H1 (cell line): ENCODE data around the gene CALCR. TPM values are rescaled to one million over a fixed set of nuclear protein-coding genes. Genes with fewer than 3 reads are reported as not detected.

Experiments
- CBX8 ChIP-seq: fragments of 300-800, 300-1000 bp; sonication (generic); IDR thresholded peaks from 2 replicates; pipeline ENCODE4 v1.7.1; 2016; ENCODE audit warnings: low read depth, low read length, borderline replicate concordance
- CREB1 ChIP-seq: IDR thresholded peaks from 2 replicates; pipeline ENCODE4 v1.6.1; 2012; ENCODE audit warnings: inconsistent platforms
- EZH2 ChIP-seq: fragments of 200-600 bp; sonication (generic); IDR thresholded peaks from 2 replicates; pipeline ENCODE4 v1.7.1; 2012; ENCODE audit warnings: low read depth, mild to moderate bottlenecking, moderate library complexity, low read length, inconsistent platforms; ENCODE audit not compliant: severe bottlenecking
- RNF2 ChIP-seq: fragments of 200-900, 300-1000 bp; sonication (generic); IDR thresholded peaks from 2 replicates; pipeline ENCODE4 v1.7.1; 2016; ENCODE audit warnings: borderline replicate concordance, low read depth, mild to moderate bottlenecking, antibody characterized with exemption, low read length; ENCODE audit not compliant: poor library complexity, severe bottlenecking; ENCODE audit errors: missing control alignments
- SP1 ChIP-seq: IDR thresholded peaks from 2 replicates; pipeline ENCODE4 v1.6.1; 2011; ENCODE audit warnings: low read depth, low read length
- polyA plus RNA-seq, 7 experiments: library from polyadenylated mRNA; depleted of rRNA in 3 of 7; stranded (reverse) in 5 of 7; unstranded in 2 of 7; fragments of >200 nt in 5 of 7; fragments of 200-250 nt in 2 of 7; gene quantifications; 1 replicate in 5 of 7; 2 replicates in 1 of 7; 4 replicates in 1 of 7; pipeline versions ENCODE4 v1.2.1 to v1.2.3, GENCODE V29; 2011 to 2013; ENCODE audit warnings: missing spikeins in 2 of 7, mixed read lengths in 2 of 7
- total RNA-seq: library from RNA; stranded (reverse); fragmentation: NEBNext Ultra II Directional; extraction: Animal tissue kit (Norgen Biotek cat#: 25700); gene quantifications from 2 replicates; pipeline ENCODE4 v1.2.1, GENCODE V29; 2021
- TF ChIP-seq, protein P1 (sequence below): IDR thresholded peaks from 2 replicates; pipeline ENCODE4 v1.6.1; 2012; ENCODE audit warnings: inconsistent platforms
- TF ChIP-seq, protein P2 (sequence below): IDR thresholded peaks from 2 replicates; pipeline ENCODE4 v1.6.1; 2011; ENCODE audit warnings: low read depth, mild to moderate bottlenecking, low read length; ENCODE audit not compliant: insufficient read depth

Gene CALCR
- total and polyA plus RNA-seq, 2 of the 8 experiments (the other 6 are each of a cell fraction or from before 2014, with no cell fraction given), result 1.0 to 3.6 TPM

DNA sequence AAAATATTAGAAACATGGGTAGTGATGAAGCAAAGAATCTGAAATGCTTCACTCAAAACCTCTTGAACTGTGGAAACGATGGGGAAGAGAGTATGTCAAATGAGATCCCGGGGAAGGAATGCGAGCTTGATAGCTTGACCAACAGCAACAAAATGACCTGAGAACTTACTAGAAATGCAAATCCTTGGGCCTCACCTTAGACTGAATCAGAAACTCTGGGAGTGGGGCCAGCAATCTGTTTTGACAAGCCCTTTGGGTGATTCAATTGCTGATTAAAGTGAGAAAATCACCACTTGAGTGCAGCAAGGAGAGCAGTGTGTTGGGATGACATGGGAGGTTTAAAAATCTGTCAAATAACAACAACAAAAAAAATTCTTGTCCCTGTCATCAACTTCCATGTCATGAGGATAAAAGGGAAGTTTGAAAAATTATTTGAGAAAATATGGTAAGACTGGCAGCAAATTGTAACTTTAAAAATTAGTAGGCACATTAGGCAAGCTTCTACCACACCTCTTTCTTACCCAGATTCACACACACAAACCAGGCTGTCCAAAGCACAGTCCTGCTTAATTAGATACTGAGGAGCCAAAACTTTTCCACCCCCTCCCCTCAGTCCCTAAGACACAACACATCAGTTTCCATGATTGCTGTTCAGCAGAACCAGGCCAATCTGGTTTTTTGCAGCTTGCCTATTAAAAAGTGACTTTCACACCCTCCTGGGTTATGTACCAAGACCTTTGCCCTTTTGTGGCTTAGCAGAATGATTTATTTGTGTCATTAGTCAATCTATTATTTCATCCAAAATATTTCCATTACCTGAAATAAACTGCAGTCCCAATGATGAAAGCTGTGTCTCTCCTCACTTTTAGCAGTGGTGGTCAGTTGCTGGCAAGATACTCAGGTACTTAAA, 15.6 kb downstream of the CALCR start (continued):
- TF ChIP-seq, protein P1, sequence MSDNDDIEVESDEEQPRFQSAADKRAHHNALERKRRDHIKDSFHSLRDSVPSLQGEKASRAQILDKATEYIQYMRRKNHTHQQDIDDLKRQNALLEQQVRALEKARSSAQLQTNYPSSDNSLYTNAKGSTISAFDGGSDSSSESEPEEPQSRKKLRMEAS, result no peak
- TF ChIP-seq RNF2, result no peak
- no peak for TF ChIP-seq CREB1
- TF ChIP-seq EZH2, result no peak
- TF ChIP-seq, protein P2, sequence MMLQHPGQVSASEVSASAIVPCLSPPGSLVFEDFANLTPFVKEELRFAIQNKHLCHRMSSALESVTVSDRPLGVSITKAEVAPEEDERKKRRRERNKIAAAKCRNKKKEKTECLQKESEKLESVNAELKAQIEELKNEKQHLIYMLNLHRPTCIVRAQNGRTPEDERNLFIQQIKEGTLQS, result no peak
- TF ChIP-seq SP1, result no peak
- no peak for TF ChIP-seq CBX8
- TF ChIP-seq, all 59 proteins: peak for 0
